Activated B cell treated with CpG ODN at 0.5 μM for 24 hours (primary cell): ENCODE data around the gene SMIM20. TPM values are rescaled to one million over a fixed set of nuclear protein-coding genes. Genes with fewer than 3 reads are reported as not detected.
"Not testable (repeated sequence)": the region's sequence is repeated elsewhere in the genome, so short reads cannot be mapped to it uniquely, and the experiment has no call there.

ENCODE experiments used
- ATAC-seq: fragments of 200-7000 bp; cut with Tn5 transposase; one replicate; pipeline ENCODE4 v1.10.0; 2021; ENCODE audit warnings: low read depth, mild to moderate bottlenecking, moderate library complexity
- CTCF ChIA-PET: fragments of 350-600 bp; sonication (Branson Sonifier 250); formaldehyde crosslinking; loops from one replicate; lab custom pipeline; 2021; ENCODE audit warnings: antibody characterized with exemption; lab: Charles Lee
- POLR2A ChIA-PET: fragments of 350-600 bp; sonication (Branson Sonifier 250); formaldehyde crosslinking; loops from one replicate; lab custom pipeline; 2021; ENCODE audit warnings: antibody characterized with exemption; lab: Charles Lee
- DNase-seq: peaks from one replicate; pipeline ENCODE4 v3.0.0; 2022
- H3K27ac Mint-ChIP-seq: one replicate; pipeline ENCODE4 v1.8.0; 2020; ENCODE audit warnings: mixed read lengths
- H3K27me3 Mint-ChIP-seq: one replicate; pipeline ENCODE4 v1.8.0; 2021; ENCODE audit warnings: mixed read lengths
- H3K36me3 Mint-ChIP-seq: one replicate; pipeline ENCODE4 v1.8.0; 2021; ENCODE audit warnings: low read depth, mixed read lengths
- H3K4me1 Mint-ChIP-seq: one replicate; pipeline ENCODE4 v1.8.0; 2021; ENCODE audit warnings: mixed read lengths
- H3K4me3 Mint-ChIP-seq: one replicate; pipeline ENCODE4 v1.8.0; 2020; ENCODE audit warnings: mild to moderate bottlenecking, mixed read lengths
- H3K9me3 Mint-ChIP-seq: one replicate; pipeline ENCODE4 v1.8.0; 2020; ENCODE audit warnings: mixed read lengths
- CTCF ChIP-seq: fragments of 200-600 bp; IDR thresholded peaks from one replicate; pipeline ENCODE4 v1.8.0; 2022; ENCODE audit warnings: antibody characterized with exemption, mild to moderate bottlenecking
- intact Hi-C: fragments of 100-400 bp; cut with micrococcal nuclease; formaldehyde crosslinking; loops from one replicate; pipeline ENCODE4 v1.15.1; 2024
- total RNA-seq: library from RNA; stranded (reverse); gene quantifications from 2 replicates; pipeline ENCODE4 v1.2.3, GENCODE V29; 2022

The SMIM20 gene
- total RNA-seq, 1 donor from 2014 or later, result 18.7 TPM

- Mint-ChIP-seq H3K36me3 (no peaks in the 10 kb centered on the region), H3K27ac (no peak overlapping the region), H3K9me3 (no peaks in the 10 kb centered on the region), H3K4me3 (no peak overlapping the region), H3K27me3 (no peaks in the 10 kb centered on the region), H3K4me1 (peaks cover 35% of the 10 kb centered on the region)
- ChIA-PET POLR2A (interaction anchor here (1.0 kb wide), 1 partner anchor 13 kb away, joined by 4 read pairs; no protein-coding TSS in a partner anchor), CTCF (no interaction called here)
- ATAC-seq, result no peak
- DNase-seq, result no peak
- intact Hi-C loops, result no loop called here
- no peak for TF ChIP-seq CTCF
These were observed 13.7 kb upstream of the SMIM20 start for GRCh38 chr4:25900310-25900709.

- TF ChIP-seq CTCF, result no peak
- no peak for ATAC-seq
- Mint-ChIP-seq H3K4me1 (peaks cover 41% of the 10 kb centered on the region), H3K27me3 (no peaks in the 10 kb centered on the region), H3K36me3 (no peaks in the 10 kb centered on the region), H3K27ac (no peak overlapping the region), H3K4me3 (no peak overlapping the region), H3K9me3 (no peaks in the 10 kb centered on the region)
- intact Hi-C loops, result no loop called here
- CTCF ChIA-PET, result no interaction called here
- no peak for DNase-seq
- POLR2A ChIA-PET, result interaction anchor here (1.0 kb wide), 1 partner anchor 12 kb away, joined by 4 read pairs; no protein-coding TSS in a partner anchor
These were observed 13.0 kb upstream of the SMIM20 start for GRCh38 chr4:25901030-25901430.

GRCh38 chr4:25903900-25904747 is 9.9 kb upstream of the SMIM20 start:
- Mint-ChIP-seq H3K4me3 (peak overlapping the region; percentile 63), H3K9me3 (no peaks in the 10 kb centered on the region), H3K36me3 (no peaks in the 10 kb centered on the region), H3K4me1 (peaks cover 56% of the 10 kb centered on the region), H3K27ac (peak overlapping the region; percentile 75), H3K27me3 (no peaks in the 10 kb centered on the region)
- ChIA-PET CTCF (interaction anchor here (2.0 kb wide), 1 partner anchor 10 kb away, joined by 4 read pairs; the partner anchor contains the start of gene SMIM20), POLR2A (interaction anchor here (0.9 to 2.9 kb wide), 9 partner anchors 9 to 47 kb away, joined by 3 to 33 read pairs (median 4); partner anchors contain the start of gene SMIM20)
- TF ChIP-seq CTCF, result no peak
- ATAC-seq, result peak; percentile 68
- DNase-seq, result no peak
- intact Hi-C loops, result loop anchor here (1.0 kb wide), 4 partner anchors 10 to 45 kb away; partner anchors contain the start of gene SMIM20

- H3K9me3 Mint-ChIP-seq, result no peaks in the 10 kb centered on the region
- peak overlapping the region; percentile 49 for H3K4me3 Mint-ChIP-seq
- ATAC-seq (peak; percentile 71), DNase-seq (no peak)
- TF ChIP-seq CTCF, result no peak
- no peaks in the 10 kb centered on the region for H3K36me3 Mint-ChIP-seq
- ChIA-PET POLR2A (interaction anchor here (0.7 to 2.9 kb wide), 8 partner anchors 9 to 50 kb away, joined by 3 to 33 read pairs (median 4); partner anchors contain the start of gene SMIM20), CTCF (interaction anchor here (1.8 to 2.0 kb wide), 2 partner anchors 9 to 62 kb away, joined by 4 to 5 read pairs; partner anchors contain the start of gene SMIM20)
- peak overlapping the region; percentile 75 for H3K27ac Mint-ChIP-seq
- intact Hi-C loops, result loop anchor here (1.0 kb wide), 4 partner anchors 10 to 45 kb away; partner anchors contain the start of gene SMIM20
- H3K4me1 Mint-ChIP-seq, result peaks cover 56% of the 10 kb centered on the region
- H3K27me3 Mint-ChIP-seq, result no peaks in the 10 kb centered on the region
These were observed 9.3 kb upstream of the SMIM20 start for GRCh38 chr4:25904748-25905082.

GRCh38 chr4:25905371-25905770 is 8.6 kb upstream of the SMIM20 start:
- DNase-seq (no peak), ATAC-seq (no peak)
- TF ChIP-seq CTCF, result no peak
- peak overlapping the region; percentile 75 for H3K27ac Mint-ChIP-seq
- H3K4me1 Mint-ChIP-seq, result peaks cover 49% of the 10 kb centered on the region
- H3K9me3 Mint-ChIP-seq, result no peaks in the 10 kb centered on the region
- no peak overlapping the region for H3K4me3 Mint-ChIP-seq
- no peaks in the 10 kb centered on the region for H3K27me3 Mint-ChIP-seq
- ChIA-PET POLR2A (interaction anchor here (0.7 to 2.9 kb wide), 7 partner anchors 8 to 50 kb away, joined by 3 to 33 read pairs (median 4); partner anchors contain the start of gene SMIM20), CTCF (interaction anchor here (1.8 to 2.0 kb wide), 2 partner anchors 8 to 63 kb away, joined by 4 to 5 read pairs; partner anchors contain the start of gene SMIM20)
- intact Hi-C loops, result no loop called here
- H3K36me3 Mint-ChIP-seq, result no peaks in the 10 kb centered on the region

- DNase-seq, ATAC-seq, H3K9me3 Mint-ChIP-seq, H3K4me3 Mint-ChIP-seq, H3K36me3 Mint-ChIP-seq, H3K27me3 Mint-ChIP-seq, intact Hi-C loops: not testable (repeated sequence)
- peaks cover 50% of the 10 kb centered on the region for H3K4me1 Mint-ChIP-seq
- peak overlapping the region; percentile 75 for H3K27ac Mint-ChIP-seq
- CTCF ChIA-PET, result interaction anchor here (1.8 kb wide), 1 partner anchor 64 kb away, joined by 5 read pairs; no protein-coding TSS in a partner anchor
- POLR2A ChIA-PET, result interaction anchor here (0.9 to 2.9 kb wide), 4 partner anchors 7 to 44 kb away, joined by 3 to 33 read pairs (median 6); partner anchors contain the start of gene SMIM20
These were observed 7.9 kb upstream of the SMIM20 start for GRCh38 chr4:25906113-25906512.
